ENCODE data around the gene MDGA2.
"Not testable (repeated sequence)": the region's sequence is repeated elsewhere in the genome, so short reads cannot be mapped to it uniquely, and the experiment has no call there.

DNA sequence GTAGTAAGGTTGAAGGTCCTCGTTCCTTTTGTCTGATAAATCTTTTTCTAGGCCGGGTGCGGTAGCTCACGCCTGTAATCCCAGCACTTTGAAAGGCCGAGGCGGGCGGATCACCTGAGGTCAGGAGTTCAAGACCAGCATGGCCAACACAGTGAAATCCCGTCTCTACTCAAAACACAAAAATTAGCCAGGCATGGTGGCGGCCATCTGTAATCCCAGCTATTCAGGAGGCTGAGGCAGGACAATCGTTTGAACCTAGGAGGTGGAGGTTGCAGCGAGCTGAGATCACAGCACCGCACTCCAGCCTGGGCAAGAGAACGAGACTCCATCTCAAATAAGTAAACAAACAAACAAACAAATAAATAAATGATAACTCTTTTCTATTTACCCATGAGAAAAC, 51.3 kb downstream of the MDGA2 start:
- not testable (repeated sequence) for TF ChIP-seq FOXA1 (IDR thresholded peaks at IDR 0.05); TARDBP (IDR thresholded peaks at IDR 0.05); FOXM1 (IDR thresholded peaks at IDR 0.05; ENCODE audit: borderline replicate concordance); HDGF (IDR thresholded peaks at IDR 0.05; ENCODE audit: borderline replicate concordance); ELF4 (IDR thresholded peaks at IDR 0.05)
